Activated T-helper 1 cell treated with Interleukin-2 at 50 U/mL for 16 hours (primary cell): ENCODE data around the gene DBR1.
"Not testable (repeated sequence)": the region's sequence is repeated elsewhere in the genome, so short reads cannot be mapped to it uniquely, and the experiment has no call there.

Experiments
- DNase-seq: peaks from one replicate; pipeline ENCODE4 v3.0.0-alpha.2; 2020; ENCODE audit warnings: low read depth

The DBR1 gene

DNA sequence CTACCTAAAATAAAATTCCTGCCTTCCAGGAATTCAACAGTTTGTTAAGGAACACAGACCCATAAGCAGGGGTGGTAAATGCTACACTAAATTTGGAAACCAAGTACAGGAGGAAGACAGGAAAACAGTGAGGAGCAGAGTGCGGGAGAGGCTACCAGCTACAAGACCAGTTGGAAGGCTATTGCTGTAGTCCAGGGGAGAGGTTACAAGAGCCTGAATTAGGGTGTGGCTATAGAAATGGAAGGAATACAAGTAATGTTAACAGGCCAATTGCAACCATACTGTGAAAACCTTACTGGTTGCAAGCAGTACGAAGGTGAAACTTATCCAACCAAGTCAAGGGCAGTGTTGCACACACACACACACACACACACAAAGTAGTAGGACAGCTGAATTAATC is 11.5 kb upstream of the DBR1 start:
- DNase-seq: no peak

DNA sequence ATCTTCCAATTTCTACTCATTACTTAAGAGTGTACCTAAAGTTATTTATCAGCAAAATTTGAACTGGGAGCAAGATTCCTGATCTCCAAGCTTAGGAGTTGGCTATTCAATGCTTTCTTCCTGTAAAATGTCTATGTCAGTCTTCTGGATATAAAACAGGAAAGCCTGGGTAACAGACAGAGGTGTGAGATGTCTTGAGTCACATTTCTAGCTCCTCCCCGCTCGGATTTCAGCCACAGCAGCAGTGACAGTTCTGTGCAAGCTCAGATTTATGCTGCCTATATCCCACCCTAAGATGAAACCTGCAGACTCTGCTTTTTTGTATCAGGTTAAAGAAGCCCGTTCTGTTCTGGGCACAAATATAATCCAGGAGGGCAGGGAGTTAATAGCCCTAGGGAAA is 10.3 kb upstream of the DBR1 start:
- no peak for DNase-seq

DNA sequence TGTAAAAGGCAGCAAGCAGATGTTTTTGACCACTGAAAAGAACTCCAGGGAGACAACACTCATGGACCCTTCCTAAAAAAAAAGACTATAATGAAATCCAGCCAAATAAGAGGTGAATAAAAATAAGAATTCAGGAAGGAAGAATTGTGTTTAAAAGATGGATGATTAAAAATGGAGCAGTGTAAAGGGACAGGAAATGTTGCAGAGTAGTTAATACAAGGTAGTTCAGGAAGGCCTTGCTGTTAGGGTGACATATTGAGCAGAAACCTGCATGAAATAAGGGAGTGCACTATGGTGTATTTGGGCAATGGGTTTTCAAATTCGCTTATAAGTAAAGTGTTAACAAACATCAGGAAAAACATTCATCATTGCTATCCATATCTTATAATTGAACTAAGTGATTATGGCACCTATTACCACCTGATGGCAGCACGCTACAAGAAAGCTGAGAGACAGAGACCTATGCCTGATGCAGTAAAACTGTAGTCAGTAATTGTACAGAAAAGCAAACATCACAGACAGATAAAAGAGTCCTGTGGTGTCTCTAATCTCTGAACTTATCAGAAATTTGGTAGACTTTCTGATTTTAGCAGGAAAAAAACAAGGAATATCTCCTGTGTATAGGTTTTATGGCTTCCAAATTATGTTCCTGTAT is 5.8 kb upstream of the DBR1 start:
- DNase-seq: no peak

DNA sequence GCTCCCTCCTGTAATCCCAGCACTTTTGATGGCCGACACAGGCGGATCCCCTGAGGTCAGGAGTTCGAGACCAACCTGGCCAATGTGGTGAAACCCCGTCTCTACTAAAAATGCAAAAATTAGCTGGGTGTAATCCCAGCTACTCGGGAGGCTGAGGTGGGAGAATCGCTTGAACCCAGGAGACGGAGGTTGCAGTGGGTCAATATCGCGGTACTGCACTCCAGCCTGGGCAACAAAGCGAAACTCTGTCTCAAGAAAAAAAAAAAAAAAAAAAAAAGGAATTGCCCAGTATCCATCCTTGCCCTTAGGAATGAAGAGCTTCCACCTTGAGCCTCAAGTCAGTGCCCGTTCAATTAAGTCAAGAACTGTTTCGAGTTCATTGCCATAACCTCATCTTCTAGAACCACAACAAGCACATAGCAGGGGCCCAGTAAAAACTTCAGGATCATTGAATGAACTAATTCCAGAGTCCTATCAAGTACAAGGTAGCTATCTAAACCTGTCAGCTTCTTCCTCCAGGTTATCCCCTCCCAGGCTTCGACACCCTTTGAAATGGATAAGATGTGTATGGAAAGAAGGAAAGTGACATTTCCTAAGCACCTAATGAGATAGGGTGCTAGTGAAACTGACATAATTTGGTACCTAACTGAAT is 826 bp downstream of the DBR1 start:
- DNase-seq: no peak

DNA sequence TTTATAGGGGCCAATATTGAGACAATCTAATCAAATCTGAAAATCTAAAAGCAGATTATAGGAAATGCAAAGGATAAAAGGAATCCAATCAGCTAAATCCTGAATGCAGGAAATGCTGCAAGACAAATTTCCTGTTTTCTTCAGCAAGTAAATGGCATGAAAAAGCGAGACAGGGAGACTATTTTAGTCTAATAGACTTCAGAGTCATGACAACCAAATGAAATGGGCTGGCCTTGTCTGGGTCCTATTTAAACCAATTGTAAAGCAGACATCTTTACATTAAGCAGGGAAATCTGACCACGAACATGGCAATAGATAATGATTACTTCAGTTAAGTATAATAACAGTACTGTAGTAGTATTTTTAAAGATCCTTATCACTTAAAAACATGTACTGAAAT is 2.1 kb downstream of the DBR1 start:
- DNase-seq: no peak

DNA sequence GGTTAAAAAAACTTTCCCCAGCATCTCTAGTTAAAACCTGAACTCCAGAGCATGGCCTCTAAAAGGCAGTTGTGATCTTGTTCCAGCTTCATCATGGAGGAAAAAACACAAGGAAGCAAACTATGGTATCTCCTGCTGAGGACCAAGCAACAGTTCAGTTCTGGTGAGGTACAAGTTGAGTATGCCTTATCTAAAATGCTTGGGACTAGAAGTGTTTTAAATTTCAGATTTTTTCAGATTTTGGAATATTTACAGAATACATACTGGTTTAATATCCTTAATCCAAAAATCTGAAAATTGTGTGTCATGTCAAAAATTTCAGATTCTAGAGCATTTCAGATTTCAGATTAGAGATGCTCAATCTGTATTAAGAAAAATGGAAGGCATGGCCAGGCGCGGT is 9.7 kb downstream of the DBR1 start:
- DNase-seq: no peak

DNA sequence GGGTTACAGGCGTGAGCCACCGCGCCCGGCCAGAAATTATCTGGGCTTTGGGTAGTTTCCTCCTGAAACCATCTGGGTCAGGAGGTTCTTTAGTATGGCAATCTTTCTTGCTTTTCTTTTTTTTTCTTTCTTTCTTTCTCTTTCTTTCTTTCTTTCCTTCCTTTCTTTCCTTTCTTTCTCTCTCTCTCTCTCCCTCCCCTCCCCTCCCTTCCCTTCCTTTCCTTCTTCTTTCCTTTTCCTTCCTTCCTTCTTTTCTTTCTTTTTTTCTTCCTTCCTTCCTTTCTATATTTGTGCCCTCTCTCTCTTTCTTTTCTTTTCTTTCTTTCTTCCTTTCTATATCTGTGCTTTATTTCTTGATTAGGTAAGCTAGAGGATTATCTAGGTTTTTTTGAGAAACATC is 17.0 kb downstream of the DBR1 start:
- no peak for DNase-seq

DNA sequence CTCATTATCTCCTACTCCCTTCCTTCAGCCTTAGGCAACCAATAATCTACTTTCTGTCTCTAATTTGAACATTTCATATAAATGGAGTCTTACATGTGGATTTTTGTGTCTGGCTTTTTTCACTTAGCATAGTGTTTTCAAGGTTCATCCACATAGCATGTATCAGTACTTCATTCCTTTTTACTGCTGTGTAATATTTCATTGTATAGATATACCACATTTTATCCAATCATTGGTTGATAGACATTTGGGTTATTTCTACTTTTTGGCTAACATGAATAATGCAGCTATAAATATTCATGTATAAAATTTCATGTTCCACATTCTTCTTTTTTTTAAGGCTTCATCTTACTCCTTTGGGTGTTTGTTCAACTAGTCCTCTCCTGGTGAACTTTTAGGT is 20.2 kb downstream of the DBR1 start:
- DNase-seq: no peak

DNA sequence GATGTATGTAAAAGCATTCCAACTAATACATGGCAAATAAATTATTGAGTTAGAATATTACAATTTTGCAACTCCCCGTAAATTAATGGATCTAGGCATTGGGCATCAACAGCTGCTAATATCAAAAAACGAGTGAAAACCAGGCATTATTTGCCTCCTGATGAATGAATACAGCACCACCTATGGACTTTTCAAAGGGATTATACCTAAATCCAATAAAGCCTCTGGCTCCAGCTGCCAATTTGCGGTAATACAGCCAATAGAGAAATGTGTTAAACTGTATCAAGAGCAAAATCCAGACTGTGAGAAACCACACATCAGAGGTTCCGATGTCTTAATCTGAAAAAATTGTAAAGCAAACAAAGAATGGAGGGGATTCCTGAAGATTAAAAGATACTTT is 26.2 kb downstream of the DBR1 start:
- no peak for DNase-seq

DNA sequence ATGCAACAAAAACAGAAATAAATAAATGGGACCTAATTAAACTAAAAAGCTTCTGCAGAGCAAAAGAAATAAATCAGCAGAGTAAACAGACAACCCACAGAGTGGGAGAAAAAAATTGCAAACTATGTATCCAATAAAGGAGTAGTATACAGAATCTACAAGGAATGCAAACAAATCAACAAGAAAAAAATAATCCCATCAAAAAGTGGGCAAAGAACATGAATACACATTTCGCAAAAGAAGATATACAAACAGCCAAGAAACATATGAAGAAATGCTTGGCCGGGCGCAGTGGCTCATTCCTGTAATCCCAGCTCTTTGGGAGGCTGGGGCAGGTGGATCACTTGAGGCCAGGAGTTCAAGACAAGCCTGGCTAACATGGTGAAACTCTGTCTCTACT is 32.5 kb downstream of the DBR1 start:
- not testable (repeated sequence) for DNase-seq

DNA sequence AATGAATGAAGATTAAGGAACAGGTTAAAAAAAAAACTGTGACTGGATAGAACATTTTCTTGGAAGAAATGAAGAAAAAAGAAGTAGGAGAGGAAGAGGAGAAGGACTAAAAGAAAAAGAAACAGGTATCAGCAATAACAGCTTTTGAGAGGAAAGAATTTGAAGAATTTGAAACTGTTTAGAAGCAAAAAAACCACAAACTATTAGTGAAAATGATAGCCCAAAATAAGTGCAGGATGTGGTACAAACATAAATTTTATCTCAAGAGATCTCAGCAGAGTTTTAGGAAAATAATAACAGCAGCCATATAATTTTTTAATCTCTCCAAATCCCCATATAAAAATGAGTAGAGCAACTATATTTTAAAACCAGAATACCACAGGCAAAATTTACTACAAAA is 33.8 kb downstream of the DBR1 start:
- no peak for DNase-seq

DNA sequence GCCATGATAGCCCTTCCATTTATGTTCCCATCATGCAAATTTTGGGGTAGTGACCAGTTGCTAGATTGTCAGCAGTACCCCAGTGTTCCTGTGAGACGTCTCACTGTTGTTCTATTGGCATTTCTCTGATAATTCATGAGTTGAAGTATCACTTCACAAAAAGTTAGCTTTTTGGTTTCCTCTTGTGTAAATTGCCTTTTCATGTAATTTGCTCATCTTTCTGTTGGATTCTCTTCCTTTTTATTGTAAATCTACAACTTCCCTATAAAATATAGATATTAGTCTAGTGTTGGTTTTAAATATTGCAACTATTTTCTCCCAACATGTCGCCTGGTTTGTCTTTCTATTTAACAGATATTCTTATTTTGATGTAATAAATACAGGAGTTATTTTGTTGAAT is 35.0 kb downstream of the DBR1 start:
- no peak for DNase-seq

DNA sequence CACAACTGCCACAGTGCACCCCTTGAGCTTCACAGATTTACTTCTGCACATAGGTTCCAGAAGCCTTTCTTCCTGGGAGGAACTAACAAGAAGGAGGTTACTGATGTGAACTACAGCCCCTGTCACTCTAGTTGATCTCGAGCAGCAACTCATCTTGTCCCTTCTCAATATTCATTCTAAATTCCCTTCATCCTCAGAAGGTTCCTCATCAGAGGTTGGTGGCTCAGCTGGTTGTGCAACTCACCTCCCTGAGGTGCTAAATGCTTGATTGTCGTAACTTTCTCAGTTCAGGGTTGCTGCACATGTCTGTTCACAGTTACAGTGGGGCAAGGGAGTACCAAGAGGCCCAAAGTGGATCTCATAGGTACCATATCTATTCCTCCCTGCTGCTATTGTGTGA is 36.9 kb downstream of the DBR1 start:
- no peak for DNase-seq

DNA sequence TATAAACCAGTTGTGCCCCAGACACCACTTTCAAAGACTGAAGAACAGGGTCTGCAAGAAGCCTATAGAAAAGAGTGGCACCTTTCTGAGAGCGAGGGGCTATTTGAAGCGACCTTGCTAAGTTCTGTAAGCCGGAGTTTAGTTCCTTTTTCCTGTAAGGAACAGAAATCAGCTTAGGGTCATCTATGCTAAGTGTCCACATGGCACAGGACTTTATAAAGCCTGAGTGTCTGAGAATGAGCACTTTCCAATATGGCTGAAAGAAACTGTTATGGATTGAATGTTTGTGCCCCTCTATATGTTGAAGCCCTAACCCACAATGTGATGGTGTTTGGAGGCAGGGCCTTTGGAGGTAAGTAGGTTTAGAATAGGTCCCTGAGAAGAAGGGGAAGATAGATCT is 38.5 kb downstream of the DBR1 start:
- no peak for DNase-seq

DNA sequence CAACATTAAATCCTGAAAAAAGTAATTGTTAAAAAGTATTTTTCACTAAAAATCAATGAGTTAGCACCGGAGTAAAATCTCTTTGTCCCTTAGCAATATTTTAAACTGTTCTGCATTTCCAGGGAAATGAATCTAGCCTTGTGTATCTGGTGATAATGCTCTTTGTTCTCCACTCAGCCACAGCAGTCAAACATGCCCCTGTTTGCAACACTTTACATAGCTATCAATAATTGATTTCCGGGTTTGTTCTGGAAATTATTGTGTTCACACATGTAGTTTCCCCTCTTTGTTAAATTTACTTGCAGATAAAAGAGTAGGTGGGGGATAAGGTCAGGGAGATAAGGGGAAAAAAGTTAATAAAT is 38.9 kb downstream of the DBR1 start:
- no peak for DNase-seq

DNA sequence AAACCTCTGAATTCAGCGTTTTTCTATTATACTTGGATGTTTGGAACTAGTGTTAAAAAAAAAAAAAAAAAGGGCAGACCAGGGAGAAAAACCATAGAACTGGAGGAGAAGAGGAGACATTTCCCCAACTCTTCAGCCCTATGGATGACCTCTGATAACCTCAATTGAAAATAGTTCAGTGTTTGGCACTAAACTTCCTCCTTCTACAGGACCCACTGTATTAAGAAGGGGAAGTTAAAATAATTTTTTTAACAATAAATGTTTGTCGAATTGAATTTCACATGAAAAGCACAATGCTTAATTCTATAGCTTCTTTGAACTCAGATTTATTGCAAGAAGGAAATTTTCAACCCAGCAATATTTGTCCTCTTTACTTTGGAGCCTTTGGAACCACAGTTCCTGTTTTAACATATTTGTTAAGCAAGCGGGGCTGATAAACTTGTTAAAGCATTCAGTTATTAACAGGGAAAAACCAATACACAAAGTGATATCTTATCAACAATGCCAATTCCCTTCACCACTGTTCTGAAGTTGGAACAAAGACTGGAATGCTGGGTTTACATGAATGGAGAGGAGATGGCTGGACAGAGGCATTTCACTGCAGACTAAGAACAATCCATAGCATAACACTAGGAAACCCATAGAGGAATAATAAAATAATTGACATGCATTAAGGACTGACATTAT is 39.4 kb downstream of the DBR1 start:
- no peak for DNase-seq

DNA sequence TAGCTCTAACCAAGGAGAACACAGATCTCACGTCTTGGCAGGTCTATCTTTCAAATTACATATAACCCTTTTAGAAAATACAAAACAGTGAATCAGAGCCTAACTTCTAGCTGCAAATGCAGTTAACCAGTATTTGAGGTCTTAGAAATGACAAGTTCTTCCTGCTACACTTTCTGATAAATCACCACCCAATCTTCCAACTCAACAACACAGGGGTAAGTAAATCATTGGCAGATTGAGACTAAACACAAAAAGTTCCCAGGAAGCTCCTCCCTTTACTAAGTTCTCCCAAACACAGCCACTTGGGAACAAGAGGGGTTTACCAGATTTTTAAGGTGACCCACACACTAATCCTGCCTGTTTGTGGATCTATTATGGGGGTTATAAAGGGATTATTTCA is 42.5 kb downstream of the DBR1 start, which contains the start of gene A4GNT:
Gene A4GNT (minus strand): TSS at position 152 of the 400 bp plus-strand sequence. CDS start 1,134 bp downstream, outside the sequence.
- DNase-seq: no peak

DNA sequence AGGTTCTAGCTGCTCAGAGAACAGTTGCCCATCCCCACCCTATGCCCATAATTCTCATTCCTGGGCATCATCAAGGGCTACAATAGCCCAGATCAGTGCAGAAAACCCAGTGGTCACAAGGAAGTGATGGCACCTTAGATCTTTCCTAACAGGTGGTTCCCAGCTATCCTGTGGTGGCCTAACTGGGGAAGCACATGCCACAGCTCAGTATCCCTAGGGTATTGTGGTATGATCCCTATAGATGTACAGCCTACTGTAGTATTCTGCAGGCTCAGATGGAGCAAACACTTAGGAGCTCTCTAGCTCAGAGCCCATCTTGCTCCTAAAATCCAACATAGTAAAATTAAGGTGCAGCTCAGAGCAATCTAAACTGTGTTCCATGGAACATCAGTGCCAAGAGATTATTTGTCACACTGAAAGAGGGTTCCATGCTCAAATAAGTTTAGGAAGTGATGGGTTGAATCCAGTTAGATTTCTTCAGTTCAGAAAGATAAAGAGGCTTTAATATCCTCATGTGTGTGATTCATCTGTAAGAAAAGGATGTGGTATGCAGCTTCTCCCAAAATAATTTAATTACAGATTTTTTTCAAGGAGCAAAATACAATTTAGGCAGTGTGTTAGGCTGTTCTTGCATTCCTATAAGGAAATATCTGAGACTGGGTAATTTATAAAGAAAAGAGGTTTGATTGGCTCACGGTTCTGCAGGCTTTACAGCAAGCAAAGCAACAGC is 46.9 kb downstream of the DBR1 start:
- DNase-seq: no peak

DNA sequence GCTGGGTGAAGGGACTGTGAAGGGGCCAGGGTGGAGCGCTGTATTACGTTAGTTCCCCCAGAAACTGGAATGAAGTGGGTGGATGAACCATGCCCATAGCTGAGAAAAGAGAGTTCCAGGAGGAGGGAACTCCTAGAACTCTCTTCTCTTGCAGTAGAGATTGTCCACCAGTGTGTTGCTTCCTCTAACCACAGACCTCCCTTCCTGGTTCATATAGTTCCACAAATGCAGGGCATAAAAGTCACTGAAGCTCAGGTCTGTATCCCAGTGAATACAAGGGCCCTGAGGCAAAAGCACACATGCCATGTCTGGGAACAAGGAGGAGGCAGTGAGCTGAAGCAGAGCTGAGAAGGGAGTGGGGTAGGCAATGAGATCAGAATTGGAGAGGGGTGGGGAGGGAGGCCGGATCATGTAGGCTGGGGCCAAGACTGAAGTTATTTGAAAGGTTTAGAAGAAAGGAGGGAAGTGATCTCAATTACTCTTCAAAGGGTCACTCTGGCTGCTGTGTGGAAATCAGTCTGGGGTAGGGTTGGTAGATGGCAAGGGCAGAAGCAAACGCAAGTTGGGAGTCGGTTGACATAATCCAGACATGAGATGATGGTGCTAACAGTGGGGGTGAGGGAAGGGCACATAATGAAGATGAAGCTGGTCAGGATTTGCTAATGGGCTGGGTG is 49.0 kb downstream of the DBR1 start:
- DNase-seq: no peak

DNA sequence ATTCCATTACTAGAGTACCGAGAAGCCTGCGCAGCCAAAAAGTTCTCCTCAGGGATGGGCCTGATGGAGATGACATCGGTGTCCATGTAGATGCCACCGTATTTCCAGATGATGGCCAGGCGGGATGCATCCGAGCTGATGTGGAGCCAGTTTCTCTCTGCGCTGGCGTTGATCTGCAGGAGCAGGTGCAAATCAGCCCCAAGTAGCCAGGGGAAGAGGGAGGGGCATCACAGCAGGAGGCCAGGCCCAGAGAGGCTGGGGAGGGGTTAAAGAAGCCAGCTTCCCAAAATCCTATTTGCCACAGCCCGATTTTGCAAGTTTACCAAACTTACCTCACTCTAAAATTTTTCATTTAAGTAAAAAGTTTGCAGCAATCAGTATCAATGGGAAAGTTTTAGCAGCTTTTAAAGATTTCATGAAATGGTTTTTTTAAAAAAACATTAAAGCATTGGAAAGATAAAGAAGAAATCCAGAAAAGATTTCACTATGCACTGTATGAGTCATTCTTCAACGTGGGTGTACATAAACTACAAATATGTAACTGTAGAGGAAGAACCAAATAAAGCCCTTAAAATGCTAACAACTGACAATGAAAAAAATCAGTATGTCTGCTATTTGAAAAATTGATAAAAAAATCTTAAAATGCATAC is 49.9 kb downstream of the DBR1 start:
- no peak for DNase-seq

DNA sequence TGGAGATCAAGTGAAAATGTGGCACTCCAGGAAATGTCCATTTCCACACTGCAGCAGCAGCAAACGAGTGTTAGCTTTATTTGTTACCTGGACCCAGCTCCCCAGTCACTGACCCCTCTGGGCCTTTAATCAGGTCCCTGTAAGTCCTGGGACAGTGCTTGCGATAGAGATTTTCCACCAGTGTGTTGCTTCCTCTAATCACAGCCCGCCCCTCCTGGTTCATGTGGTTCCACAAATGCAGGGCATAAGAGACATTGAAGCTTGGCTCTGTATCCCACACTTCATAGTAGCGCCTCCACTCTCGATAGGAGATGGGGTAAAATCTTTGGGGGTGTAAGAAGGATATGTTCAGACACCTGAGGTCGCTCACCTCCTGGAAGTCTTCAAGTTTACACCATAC is 50.5 kb downstream of the DBR1 start:
- no peak for DNase-seq

DNA sequence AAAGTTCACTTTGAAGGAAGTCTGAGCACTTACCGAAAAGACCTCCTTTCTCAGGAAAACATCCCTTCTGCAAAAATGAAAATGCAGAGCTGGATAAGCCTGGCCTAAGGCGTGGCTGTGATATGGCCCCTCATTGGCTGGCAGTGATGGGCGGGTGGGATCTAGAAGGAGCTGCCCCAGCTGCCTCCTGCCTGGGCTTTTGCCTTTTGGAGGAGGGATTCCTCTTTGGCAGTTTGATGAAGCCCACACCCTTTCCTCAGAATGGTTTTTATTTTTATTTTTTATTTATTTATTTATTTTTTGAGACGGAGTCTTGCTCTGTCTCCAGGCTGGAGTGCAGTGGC is 55.3 kb downstream of the DBR1 start:
- no peak for DNase-seq
